ENCODE data around the gene NID1.

GRCh38 chr1:236033336-236033735 lies 31.6 kb downstream of the NID1 start:
- TF ChIP-seq CTCF (IDR thresholded peaks at IDR 0.05) (no peak), POLR2A (IDR thresholded peaks at IDR 0.05) (no peak)
